SK-N-SH (cell line): ENCODE results near the gene ERN1. TPM values are rescaled to one million over a fixed set of nuclear protein-coding genes. Genes with fewer than 3 reads are reported as not detected.
"Not testable (repeated sequence)": the region's sequence is repeated elsewhere in the genome, so short reads cannot be mapped to it uniquely, and the experiment has no call there.

Source experiments
- CTCF ChIA-PET: fragments of 300-600, 350-600 bp; formaldehyde crosslinking; extraction: SDS; loops from one replicate; lab custom pipeline; 2021; lab: Yijun Ruan, JAX
- POLR2A ChIA-PET: fragments of 350-600 bp; sonication (Branson Sonifier 250); formaldehyde crosslinking; extraction: SDS; loops from one replicate; lab custom pipeline; 2020; ENCODE audit warnings: antibody characterized with exemption, inconsistent platforms; lab: Yijun Ruan, JAX
- DNase-seq: peaks from one replicate; pipeline ENCODE4 v3.0.0; 2012
- H2AFZ ChIP-seq: fragments of 200-600 bp; sonication (generic); 2 replicates; pipeline ENCODE4 v1.8.1; 2016; ENCODE audit warnings: antibody characterized with exemption, mild to moderate bottlenecking, low read depth
- H3F3A ChIP-seq: fragments of 200-600 bp; sonication (generic); replicated peaks from 2 replicates; pipeline ENCODE3; 2016; ENCODE audit warnings: antibody characterized with exemption, mild to moderate bottlenecking; ENCODE audit not compliant: insufficient read depth
- H3K27ac ChIP-seq, 2 experiments: fragments of 200-500 bp in 1 of 2; fragments of 200-600 bp in 1 of 2; sonication (Bioruptor generic) in 1 of 2; sonication (generic), shearing (Covaris generic) in 1 of 2; 2 replicates each; pipeline versions ENCODE4 v1.5.1 to v1.6.1; 2014 to 2016; ENCODE audit warnings: low read depth in 2 of 2, inconsistent platforms in 1 of 2, low read length in 1 of 2, mild to moderate bottlenecking in 1 of 2, mixed read lengths in 1 of 2
- H3K27me3 ChIP-seq: fragments of 200-600 bp; sonication (generic), shearing (Covaris generic); 2 replicates; pipeline ENCODE4 v1.6.1; 2016; ENCODE audit warnings: mixed run types; ENCODE audit not compliant: insufficient read depth
- H3K36me3 ChIP-seq, 2 experiments: fragments of 200-500 bp in 1 of 2; fragments of 200-600 bp in 1 of 2; sonication (Bioruptor generic) in 1 of 2; sonication (generic) in 1 of 2; replicated peaks in 1 of 2; 2 replicates each; pipeline versions ENCODE3 to v1.5.1; 2014 to 2016; ENCODE audit warnings: low read length in 1 of 2, mild to moderate bottlenecking in 1 of 2; ENCODE audit not compliant: insufficient read depth in 2 of 2, control insufficient read depth in 1 of 2
- H3K4me1 ChIP-seq, 2 experiments: fragments of 200-500 bp in 1 of 2; fragments of 200-600 bp in 1 of 2; sonication (Bioruptor generic) in 1 of 2; sonication (generic), shearing (Covaris generic) in 1 of 2; 2 replicates each; pipeline versions ENCODE4 v1.5.1 to v1.6.1; 2014 to 2016; ENCODE audit warnings: low read depth in 1 of 2, low read length in 1 of 2, mixed run types in 1 of 2; ENCODE audit not compliant: insufficient read depth in 2 of 2, control insufficient read depth in 1 of 2
- H3K4me2 ChIP-seq: fragments of 200-600 bp; sonication (generic), shearing (Covaris generic); 2 replicates; pipeline ENCODE4 v1.6.1; 2017; ENCODE audit warnings: mixed run types
- H3K4me3 ChIP-seq, 2 experiments: fragments of 200-500 bp in 1 of 2; fragments of 200-600 bp in 1 of 2; sonication (Bioruptor generic) in 1 of 2; sonication (generic), shearing (Covaris generic) in 1 of 2; 2 replicates each; pipeline versions ENCODE4 v1.5.1 to v1.8.1; 2014 to 2016; ENCODE audit warnings: low read depth in 2 of 2, inconsistent platforms in 1 of 2, low read length in 1 of 2, mild to moderate bottlenecking in 1 of 2, mixed read lengths in 1 of 2, moderate library complexity in 1 of 2
- H3K79me2 ChIP-seq: fragments of 200-600 bp; sonication (generic); 2 replicates; pipeline ENCODE4 v1.8.1; 2017; ENCODE audit warnings: mild to moderate bottlenecking; ENCODE audit not compliant: insufficient read depth
- H3K9ac ChIP-seq: fragments of 200-600 bp; sonication (generic); 2 replicates; pipeline ENCODE4 v1.6.1; 2017; ENCODE audit warnings: mixed run types
- H3K9me2 ChIP-seq: fragments of 200-600 bp; sonication (generic); 2 replicates; pipeline ENCODE4 v1.6.1; 2017; ENCODE audit warnings: mixed run types
- H3K9me3 ChIP-seq: fragments of 200-600 bp; sonication (generic); 2 replicates; pipeline ENCODE4 v1.6.1; 2017; ENCODE audit warnings: mixed run types, mild to moderate bottlenecking, moderate library complexity
- H4K20me1 ChIP-seq: fragments of 200-600 bp; sonication (generic); 2 replicates; pipeline ENCODE4 v1.6.1; 2017; ENCODE audit warnings: mild to moderate bottlenecking, mixed run types; ENCODE audit not compliant: insufficient read depth
- CTCF ChIP-seq: fragments of 200-600 bp; sonication (generic); IDR thresholded peaks from 2 replicates; pipeline ENCODE4 v1.6.1; 2017; ENCODE audit warnings: antibody characterized with exemption, mild to moderate bottlenecking, moderate library complexity
- EZH2phosphoT487 ChIP-seq: fragments of 200-600 bp; sonication (generic); IDR thresholded peaks from 2 replicates; pipeline ENCODE4 v1.6.1; 2017; ENCODE audit warnings: low read depth, mixed run types, mild to moderate bottlenecking, antibody characterized with exemption, moderate library complexity, borderline replicate concordance
- FOXM1 ChIP-seq: IDR thresholded peaks from 2 replicates; pipeline ENCODE4 v1.4.0; 2012; ENCODE audit warnings: low read depth, mild to moderate bottlenecking
- NFIC ChIP-seq: IDR thresholded peaks from 2 replicates; pipeline ENCODE4 v1.4.0; 2012; ENCODE audit warnings: borderline replicate concordance
- POLR2AphosphoS5 ChIP-seq: IDR thresholded peaks from 2 replicates; pipeline ENCODE4 v1.6.1; 2012; ENCODE audit warnings: low read depth, low read length
- RCOR1 ChIP-seq: fragments of 150-350 bp; IDR thresholded peaks from 2 replicates; pipeline ENCODE4 v1.6.1; 2017; ENCODE audit warnings: antibody characterized with exemption, low read length
- RXRA ChIP-seq: IDR thresholded peaks from 2 replicates; pipeline ENCODE4 v1.4.0; 2012; ENCODE audit warnings: low read depth, mild to moderate bottlenecking, borderline replicate concordance
- WGBS: methylation state at CpG from one replicate; pipeline ENCODE4 v1.1.6; 2017; ENCODE audit warnings: low lambda C conversion rate; 5-methylcytosine and 5-hydroxymethylcytosine counted together
- polyA plus RNA-seq, 3 experiments: library from polyadenylated mRNA; depleted of rRNA; stranded (reverse); fragments of >200 nt; gene quantifications; 2 replicates each; pipeline ENCODE4 v1.2.3, GENCODE V29; 2012
- TF ChIP-seq, protein P1 (sequence below): IDR thresholded peaks from 2 replicates; pipeline ENCODE4 v1.4.0; 2012; ENCODE audit warnings: low read depth, borderline replicate concordance

ERN1 gene
- polyA plus RNA-seq, 1 of the 3 experiments (the other 2 are of a cell fraction) = 7.3 TPM

DNA sequence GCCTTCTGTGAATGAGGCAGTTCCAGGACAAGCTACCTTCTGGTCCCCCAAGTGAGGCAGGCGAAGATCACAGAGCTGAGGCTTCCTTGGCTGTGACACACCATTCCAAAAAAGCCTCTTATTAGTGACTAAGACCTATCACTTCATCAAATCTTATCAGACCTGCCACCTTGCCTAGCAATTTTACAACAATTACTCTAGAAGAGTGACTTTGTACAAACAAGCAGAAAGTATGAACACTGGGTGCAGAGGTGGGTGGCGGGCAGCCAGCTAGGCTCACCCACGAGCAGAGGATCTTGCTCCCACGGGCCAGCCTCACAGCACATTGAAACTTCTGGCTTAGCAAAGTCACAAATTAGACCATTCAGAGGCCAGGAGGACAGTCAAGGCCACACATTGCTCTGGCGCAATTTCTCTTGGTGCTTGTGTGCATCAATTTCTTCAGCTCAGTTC is 107.3 kb downstream of the ERN1 start:
- H3F3A ChIP-seq = peaks cover 4% of the 10 kb centered on the region
- no peak overlapping the region for H3K4me2 ChIP-seq
- no peaks in the 10 kb centered on the region for H3K9me2 ChIP-seq
- WGBS = 69% methylated on average over 5 of the region's 5 CpGs
- no peaks in the 10 kb centered on the region for H3K4me1 ChIP-seq
- no peak for DNase-seq
- no peak overlapping the region for H2AFZ ChIP-seq
- no peak overlapping the region for H3K9ac ChIP-seq
- no peaks in the 10 kb centered on the region for H3K27me3 ChIP-seq
- no peaks in the 10 kb centered on the region for H3K79me2 ChIP-seq
- H3K9me3 ChIP-seq = no peaks in the 10 kb centered on the region
- CTCF ChIA-PET = interaction anchor here (0.6 to 17.1 kb wide), 9 partner anchors 13 to 1149 kb away, joined by 3 to 810 read pairs (median 4); partner anchors contain the start of genes ERN1 and GH1
- no peaks in the 10 kb centered on the region for H4K20me1 ChIP-seq
- no peaks in the 10 kb centered on the region for H3K36me3 ChIP-seq
- no peak overlapping the region for H3K4me3 ChIP-seq
- H3K27ac ChIP-seq = no peak overlapping the region
- POLR2A ChIA-PET = no interaction called here
- TF ChIP-seq EZH2phosphoT487 = no peak

DNA sequence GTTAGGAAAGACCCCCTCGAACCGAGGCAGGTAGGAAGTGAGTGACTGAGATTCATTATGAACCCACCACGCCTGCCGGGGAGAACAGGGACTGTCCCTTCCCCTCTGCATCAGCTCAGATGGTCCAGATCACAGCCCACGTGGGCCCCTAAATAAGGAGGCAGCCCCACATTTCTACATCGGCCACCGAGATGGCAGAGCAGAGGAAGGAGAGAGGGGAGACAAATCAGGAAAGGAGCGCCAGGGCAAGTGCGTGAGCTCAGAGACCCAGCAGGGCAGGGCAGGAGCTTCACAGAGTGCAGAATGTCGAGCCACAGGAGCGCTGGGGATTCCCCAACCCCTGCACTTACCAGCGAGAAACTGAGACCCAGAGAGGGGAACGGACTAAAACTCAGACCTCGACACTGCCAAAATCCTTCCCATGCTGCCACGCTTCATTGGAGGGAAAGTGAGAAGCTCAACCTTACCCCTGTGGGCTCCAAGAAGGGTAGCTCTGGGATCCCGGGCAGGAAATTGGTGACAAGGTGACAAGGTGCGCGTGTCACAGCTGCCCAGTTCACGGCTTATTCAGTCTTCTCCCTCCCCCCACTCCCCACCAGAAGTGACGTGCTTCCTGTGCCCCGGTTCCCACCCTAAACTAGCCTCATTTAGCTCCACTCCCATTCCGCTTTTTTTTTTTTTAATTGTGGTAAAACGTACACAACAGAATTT is 109.7 kb downstream of the ERN1 start, which contains the start of gene ICAM2:
TSS of gene ICAM2 (minus strand) at position 578 of the 711 bp plus-strand sequence. CDS start 13,942 bp downstream, outside the sequence.
- no peaks in the 10 kb centered on the region for H4K20me1 ChIP-seq
- H3K27ac ChIP-seq = no peak within 1 kb of the TSS
- ChIA-PET POLR2A (interaction anchor here (1.2 kb wide), 1 partner anchor 126 kb away, joined by 3 read pairs; no protein-coding TSS in a partner anchor), CTCF (interaction anchor here (0.7 to 17.1 kb wide), 13 partner anchors 8 to 262 kb away, joined by 3 to 810 read pairs (median 4); partner anchors contain the start of genes CSHL1, ERN1 and GH1)
- H3K4me3 ChIP-seq = no peak within 1 kb of the TSS
- H3K4me2 ChIP-seq = no peak within 1 kb of the TSS
- DNase-seq = no peak
- H3K9me2 ChIP-seq = no peaks in the 10 kb centered on the region
- no peak within 1 kb of the TSS for H3K9ac ChIP-seq
- H3K9me3 ChIP-seq = no peaks in the 10 kb centered on the region
- no peaks in the 10 kb centered on the region for H3K36me3 ChIP-seq
- TF ChIP-seq RXRA (no peak), NFIC (no peak), RCOR1 (no peak), CTCF (no peak), POLR2AphosphoS5 (no peak), FOXM1 (no peak)
- TF ChIP-seq, protein P1, sequence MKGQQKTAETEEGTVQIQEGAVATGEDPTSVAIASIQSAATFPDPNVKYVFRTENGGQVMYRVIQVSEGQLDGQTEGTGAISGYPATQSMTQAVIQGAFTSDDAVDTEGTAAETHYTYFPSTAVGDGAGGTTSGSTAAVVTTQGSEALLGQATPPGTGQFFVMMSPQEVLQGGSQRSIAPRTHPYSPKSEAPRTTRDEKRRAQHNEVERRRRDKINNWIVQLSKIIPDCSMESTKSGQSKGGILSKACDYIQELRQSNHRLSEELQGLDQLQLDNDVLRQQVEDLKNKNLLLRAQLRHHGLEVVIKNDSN = no peak
- peaks cover 4% of the 10 kb centered on the region for H3F3A ChIP-seq
- no peaks in the 10 kb centered on the region for H3K79me2 ChIP-seq
- WGBS = 68% methylated on average over 23 of the region's 23 CpGs
- no peaks in the 10 kb centered on the region for H3K4me1 ChIP-seq
- H2AFZ ChIP-seq = no peak within 1 kb of the TSS
- no peaks in the 10 kb centered on the region for H3K27me3 ChIP-seq

GRCh38 chr17:64019551-64019961 is 110.4 kb downstream of the ERN1 start:
- H3K4me3 ChIP-seq, H3F3A ChIP-seq, H2AFZ ChIP-seq, H3K9me2 ChIP-seq, H3K27me3 ChIP-seq, DNase-seq, H3K4me1 ChIP-seq, H4K20me1 ChIP-seq, H3K9me3 ChIP-seq, H3K9ac ChIP-seq, H3K27ac ChIP-seq, H3K36me3 ChIP-seq, H3K4me2 ChIP-seq, H3K79me2 ChIP-seq: not testable (repeated sequence)
- WGBS = 72% methylated on average over 9 of the region's 9 CpGs
- POLR2A ChIA-PET = interaction anchor here (1.2 kb wide), 1 partner anchor 126 kb away, joined by 3 read pairs; no protein-coding TSS in a partner anchor
- CTCF ChIA-PET = interaction anchor here (0.7 to 17.1 kb wide), 10 partner anchors 8 to 263 kb away, joined by 3 to 810 read pairs (median 4); partner anchors contain the start of genes ERN1 and GH1
